ENCODE data around the gene SOX14. TPM values are rescaled to one million over a fixed set of nuclear protein-coding genes. Genes with fewer than 3 reads are reported as not detected.

SOX14 gene
- total RNA-seq, 4 donors from 2014 or later: not detected

DNA sequence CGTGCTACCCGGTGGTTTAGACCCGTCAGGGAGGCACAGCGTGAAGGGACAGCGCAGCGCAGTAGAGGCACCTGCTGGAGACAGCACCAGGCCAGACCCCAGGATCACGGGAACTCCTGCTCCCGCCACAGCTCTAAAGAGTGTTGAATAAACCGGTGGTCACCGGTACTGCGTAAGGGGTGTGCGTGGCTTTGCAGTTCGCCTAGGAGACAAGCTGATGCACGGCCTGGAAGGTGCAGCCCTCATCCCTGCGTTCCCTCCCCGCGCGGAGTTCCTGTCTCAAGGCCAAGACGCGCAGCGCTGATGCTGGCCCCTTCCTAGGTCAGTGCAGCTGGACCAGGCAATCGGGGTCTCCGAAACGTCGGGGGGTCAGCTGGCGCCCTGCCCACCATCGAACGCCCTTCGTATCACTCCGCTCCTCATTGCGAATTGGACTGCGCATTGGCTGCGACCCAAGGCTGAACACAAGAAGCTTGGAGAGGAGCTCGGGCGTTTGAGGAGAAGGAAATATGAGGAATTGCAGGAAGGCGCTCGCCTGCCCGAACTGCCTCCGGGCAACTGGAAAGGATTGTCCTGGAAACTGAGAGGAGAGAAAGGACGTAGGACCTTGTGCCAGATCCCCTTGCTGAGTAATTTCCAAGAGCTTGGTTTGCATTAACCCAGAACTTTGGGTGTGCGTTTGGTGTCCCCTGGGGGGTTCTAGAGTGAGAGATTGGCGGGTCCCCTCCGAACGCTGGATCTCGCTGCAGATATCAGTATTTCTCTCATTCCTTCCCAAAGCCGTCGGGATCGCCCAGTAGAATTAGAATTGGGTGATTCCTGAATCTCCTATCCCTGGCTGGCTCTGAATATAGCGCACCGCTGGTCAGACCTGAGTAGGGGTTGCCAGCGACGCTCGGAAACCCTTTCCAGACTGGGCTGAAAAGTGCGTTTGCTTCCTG, 2.3 kb upstream of the SOX14 start:
- DNase-seq: no peak
- 2 to 9% methylated on average over 44 to 49 of the region's 54 CpGs for WGBS, 2 donors
- H3K4me3 ChIP-seq (replicated peaks in 1 of 3): no peak overlapping the region
- peaks cover 17% of the 10 kb centered on the region for H3K27me3 ChIP-seq
- no peaks in the 10 kb centered on the region for H3K9me3 ChIP-seq
- peaks cover 0 to 22% of the 10 kb centered on the region in 2 donors for H3K4me1 ChIP-seq
- no peak overlapping the region for H3K27ac ChIP-seq
- H3K36me3 ChIP-seq: no peaks in the 10 kb centered on the region
- no peak for TF ChIP-seq POLR2A (IDR thresholded peaks at IDR 0.05)
- TF ChIP-seq, protein P1, sequence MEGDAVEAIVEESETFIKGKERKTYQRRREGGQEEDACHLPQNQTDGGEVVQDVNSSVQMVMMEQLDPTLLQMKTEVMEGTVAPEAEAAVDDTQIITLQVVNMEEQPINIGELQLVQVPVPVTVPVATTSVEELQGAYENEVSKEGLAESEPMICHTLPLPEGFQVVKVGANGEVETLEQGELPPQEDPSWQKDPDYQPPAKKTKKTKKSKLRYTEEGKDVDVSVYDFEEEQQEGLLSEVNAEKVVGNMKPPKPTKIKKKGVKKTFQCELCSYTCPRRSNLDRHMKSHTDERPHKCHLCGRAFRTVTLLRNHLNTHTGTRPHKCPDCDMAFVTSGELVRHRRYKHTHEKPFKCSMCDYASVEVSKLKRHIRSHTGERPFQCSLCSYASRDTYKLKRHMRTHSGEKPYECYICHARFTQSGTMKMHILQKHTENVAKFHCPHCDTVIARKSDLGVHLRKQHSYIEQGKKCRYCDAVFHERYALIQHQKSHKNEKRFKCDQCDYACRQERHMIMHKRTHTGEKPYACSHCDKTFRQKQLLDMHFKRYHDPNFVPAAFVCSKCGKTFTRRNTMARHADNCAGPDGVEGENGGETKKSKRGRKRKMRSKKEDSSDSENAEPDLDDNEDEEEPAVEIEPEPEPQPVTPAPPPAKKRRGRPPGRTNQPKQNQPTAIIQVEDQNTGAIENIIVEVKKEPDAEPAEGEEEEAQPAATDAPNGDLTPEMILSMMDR (IDR thresholded peaks at IDR 0.05): no peak
- intact Hi-C loops (cut with DNase I): no loop called here

DNA sequence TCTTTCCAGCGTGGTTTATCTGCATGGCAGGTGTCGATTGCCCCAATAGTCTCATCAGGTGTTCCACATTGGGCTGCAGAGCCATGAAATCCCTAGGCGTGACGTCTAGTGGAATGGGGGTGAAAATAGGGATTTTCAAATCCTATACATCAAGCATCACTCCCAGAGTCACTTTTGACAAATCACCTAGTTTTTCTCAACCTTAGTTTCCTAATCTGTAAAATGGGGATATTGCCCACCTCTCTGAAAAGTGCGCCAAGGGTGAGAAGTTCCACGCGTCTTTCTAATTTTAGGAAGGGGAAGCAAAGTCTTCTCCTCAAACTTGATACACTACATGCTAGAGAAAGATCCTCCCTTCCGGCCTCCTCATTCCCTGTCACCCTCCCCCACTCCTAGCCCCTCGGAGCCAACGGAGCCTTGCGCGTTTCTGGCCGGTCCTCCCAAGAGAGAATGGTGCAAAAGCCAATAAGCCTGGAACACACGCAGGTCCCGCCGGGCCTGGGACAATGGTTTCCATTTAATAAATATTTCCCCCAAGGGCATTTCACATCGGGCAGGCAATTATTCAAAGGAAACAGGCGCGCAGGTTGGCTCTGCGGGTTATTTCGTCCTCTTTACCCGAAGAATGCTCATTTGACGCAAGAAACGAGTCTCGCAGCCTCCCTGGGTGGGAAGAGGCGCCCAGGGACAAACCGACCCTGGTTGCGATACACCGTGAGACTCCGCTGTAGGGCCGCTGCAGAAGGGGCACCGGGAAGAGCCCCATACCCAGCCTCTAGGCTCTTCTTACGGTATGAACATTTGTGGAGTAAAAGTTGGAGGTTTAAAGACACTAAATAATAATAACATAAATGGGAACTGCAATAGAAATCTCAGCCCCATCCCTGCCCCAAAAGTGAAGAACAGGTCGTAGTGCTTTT, 1.2 kb upstream of the SOX14 start:
- 5 to 7% methylated on average over 34 of the region's 34 CpGs for WGBS, 2 donors
- Histone ChIP-seq H3K4me3 (replicated peaks in 1 of 3) (no peak overlapping the region), H3K4me1 (peaks cover 0 to 26% of the 10 kb centered on the region in 2 donors), H3K36me3 (no peaks in the 10 kb centered on the region), H3K27me3 (peaks cover 17% of the 10 kb centered on the region), H3K9me3 (no peaks in the 10 kb centered on the region), H3K27ac (no peak overlapping the region)
- TF ChIP-seq, protein P1 (IDR thresholded peaks at IDR 0.05): no peak
- TF ChIP-seq POLR2A (IDR thresholded peaks at IDR 0.05): no peak
- no peak for DNase-seq
- intact Hi-C loops (cut with DNase I): no loop called here

DNA sequence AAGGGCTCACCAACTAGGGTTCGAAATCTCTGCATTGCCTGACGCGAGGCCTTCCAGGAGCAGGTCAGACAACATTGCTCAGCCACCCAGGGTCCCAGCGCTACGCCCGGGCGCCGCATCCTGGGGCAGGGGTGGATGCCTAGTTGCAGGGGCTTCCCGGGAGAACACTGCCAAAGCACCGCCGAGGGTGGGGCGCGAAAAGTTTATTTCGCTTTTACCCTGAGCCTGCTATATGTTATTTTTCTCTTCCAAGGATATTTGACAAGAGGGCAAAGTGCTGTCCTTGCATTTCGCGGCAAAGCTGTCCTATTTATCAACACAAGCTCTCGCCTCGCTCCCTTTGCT, 549 bp upstream of the SOX14 start:
- H3K9me3 ChIP-seq: no peaks in the 10 kb centered on the region
- TF ChIP-seq, protein P1 (IDR thresholded peaks at IDR 0.05): no peak
- TF ChIP-seq POLR2A (IDR thresholded peaks at IDR 0.05): no peak
- peaks cover 21% of the 10 kb centered on the region for H3K27me3 ChIP-seq
- DNase-seq: no peak
- no peak overlapping the region for H3K4me3 ChIP-seq (replicated peaks in 1 of 3)
- peaks cover 3 to 32% of the 10 kb centered on the region in 2 donors for H3K4me1 ChIP-seq
- H3K36me3 ChIP-seq: no peaks in the 10 kb centered on the region
- WGBS, 2 donors: 2 to 4% methylated on average over 17 to 18 of the region's 18 CpGs
- intact Hi-C loops (cut with DNase I): no loop called here
- H3K27ac ChIP-seq: no peak overlapping the region

DNA sequence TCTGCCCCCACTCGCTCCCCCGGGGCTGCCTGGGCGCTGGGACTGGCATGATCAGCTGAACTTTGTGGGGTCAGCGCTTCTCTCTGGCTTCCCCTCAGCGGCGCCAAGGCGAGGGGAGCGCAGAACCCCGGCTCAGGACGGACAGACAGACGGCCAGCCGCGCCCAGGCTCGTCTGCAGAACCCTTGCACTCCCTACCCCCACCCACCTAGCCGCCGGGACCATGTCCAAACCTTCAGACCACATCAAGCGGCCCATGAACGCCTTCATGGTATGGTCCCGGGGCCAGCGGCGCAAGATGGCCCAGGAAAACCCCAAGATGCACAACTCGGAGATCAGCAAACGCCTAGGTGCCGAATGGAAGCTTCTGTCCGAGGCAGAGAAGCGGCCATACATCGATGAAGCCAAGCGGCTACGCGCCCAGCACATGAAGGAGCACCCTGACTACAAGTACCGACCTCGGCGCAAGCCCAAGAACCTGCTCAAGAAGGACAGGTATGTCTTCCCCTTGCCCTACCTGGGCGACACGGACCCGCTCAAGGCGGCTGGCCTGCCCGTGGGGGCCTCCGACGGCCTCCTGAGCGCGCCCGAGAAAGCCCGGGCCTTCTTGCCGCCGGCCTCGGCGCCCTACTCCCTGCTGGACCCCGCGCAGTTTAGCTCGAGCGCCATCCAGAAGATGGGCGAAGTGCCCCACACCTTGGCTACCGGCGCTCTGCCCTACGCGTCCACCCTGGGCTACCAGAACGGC, 621 bp downstream of the SOX14 start:
- no peak for TF ChIP-seq POLR2A (IDR thresholded peaks at IDR 0.05)
- TF ChIP-seq, protein P1 (IDR thresholded peaks at IDR 0.05): no peak
- Histone ChIP-seq H3K9me3 (no peaks in the 10 kb centered on the region), H3K4me3 (replicated peaks in 1 of 3) (no peak overlapping the region), H3K36me3 (no peaks in the 10 kb centered on the region), H3K27me3 (peaks cover 31% of the 10 kb centered on the region), H3K27ac (no peak overlapping the region), H3K4me1 (peaks cover 8 to 37% of the 10 kb centered on the region in 2 donors)
- no peak for DNase-seq
- 2 to 7% methylated on average over 12 to 19 of the region's 58 CpGs for WGBS, 2 donors
- intact Hi-C loops (cut with DNase I): no loop called here

All from thyroid gland (tissue), 4 donors.